Measurements from ENCODE around the gene MMP8. TPM values are rescaled to one million over a fixed set of nuclear protein-coding genes. Genes with fewer than 3 reads are reported as not detected.

MMP8 gene
- total RNA-seq, 1 donor, result not detected

GRCh38 chr11:102717280-102717679 is 7.5 kb downstream of the MMP8 start:
- TF ChIP-seq CTCF (IDR thresholded peaks at IDR 0.05; ENCODE audit: insufficient read depth, low read length), result no peak
- no peak for DNase-seq (ENCODE audit: low read depth)
- no peak overlapping the region for H3K4me3 ChIP-seq (ENCODE audit: low read depth, low read length)

GRCh38 chr11:102716527-102716926 is 8.2 kb downstream of the MMP8 start:
- no peak overlapping the region for H3K4me3 ChIP-seq (ENCODE audit: low read depth, low read length)
- TF ChIP-seq CTCF (IDR thresholded peaks at IDR 0.05; ENCODE audit: insufficient read depth, low read length), result no peak
- DNase-seq (ENCODE audit: low read depth), result no peak

- H3K4me3 ChIP-seq (ENCODE audit: low read depth, low read length), result no peak overlapping the region
- DNase-seq (ENCODE audit: low read depth), result no peak
- no peak for TF ChIP-seq CTCF (IDR thresholded peaks at IDR 0.05; ENCODE audit: insufficient read depth, low read length)
Measured at GRCh38 chr11:102712137-102712536, 12.6 kb downstream of the MMP8 start.

- DNase-seq (ENCODE audit: low read depth), result peak; percentile 49
- no peak overlapping the region for H3K4me3 ChIP-seq (ENCODE audit: low read depth, low read length)
- no peak for TF ChIP-seq CTCF (IDR thresholded peaks at IDR 0.05; ENCODE audit: insufficient read depth, low read length)
Measured at GRCh38 chr11:102709201-102709945, 15.4 kb downstream of the MMP8 start.

GRCh38 chr11:102708654-102709053 is 16.1 kb downstream of the MMP8 start:
- no peak for DNase-seq (ENCODE audit: low read depth)
- no peak overlapping the region for H3K4me3 ChIP-seq (ENCODE audit: low read depth, low read length)
- no peak for TF ChIP-seq CTCF (IDR thresholded peaks at IDR 0.05; ENCODE audit: insufficient read depth, low read length)

- no peak within 1 kb of the TSS for H3K4me3 ChIP-seq (ENCODE audit: low read depth, low read length)
- no peak for DNase-seq (ENCODE audit: low read depth)
- TF ChIP-seq CTCF (IDR thresholded peaks at IDR 0.05; ENCODE audit: insufficient read depth, low read length), result no peak
Measured at GRCh38 chr11:102705626-102706025, 19.1 kb downstream of the MMP8 start, which contains the start of gene MMP27. Gene MMP27 (minus strand): TSS chr11:102705769. CDS start chr11:102705714, 55 bp downstream.

GRCh38 chr11:102704841-102705240 is 19.9 kb downstream of the MMP8 start:
- H3K4me3 ChIP-seq (ENCODE audit: low read depth, low read length), result no peak overlapping the region
- no peak for DNase-seq (ENCODE audit: low read depth)

More at GRCh38 chr11:102704841-102705240, 19.9 kb downstream of the MMP8 start:
- TF ChIP-seq CTCF (IDR thresholded peaks at IDR 0.05; ENCODE audit: insufficient read depth, low read length), result no peak
